Aorta (tissue), 5 donors: ENCODE data around the gene IFNGR2. TPM values are rescaled to one million over a fixed set of nuclear protein-coding genes. Genes with fewer than 3 reads are reported as not detected.
A peak's percentile ranks its signal among the peaks of the same experiment; 100 is the strongest.

Experiments used
- ATAC-seq: fragments of 200-7000 bp; cut with Tn5 transposase; one replicate; pipeline ENCODE4 v1.9.1; 2022; ENCODE audit warnings: moderate library complexity; ENCODE audit not compliant: low FRiP score
- DNase-seq, 2 donors: peaks; one replicate each; pipeline ENCODE4 v3.0.0-alpha.2; 2020
- H3K27ac ChIP-seq, 2 donors: one replicate each; pipeline ENCODE4 v1.5.1; 2013; ENCODE audit warnings: low read length in 2 of 2, mild to moderate bottlenecking in 2 of 2, moderate library complexity in 2 of 2, control low read depth in 1 of 2, inconsistent platforms in 1 of 2, low read depth in 1 of 2
- H3K27me3 ChIP-seq, 2 donors: one replicate each; pipeline ENCODE4 v1.6.1; 2013; ENCODE audit warnings: control low read depth in 1 of 2, low read length in 1 of 2, mild to moderate bottlenecking in 1 of 2, moderate library complexity in 1 of 2; ENCODE audit not compliant: insufficient read depth in 2 of 2, control insufficient read depth in 1 of 2
- H3K36me3 ChIP-seq, 2 donors: one replicate each; pipeline ENCODE4 v1.6.1; 2013; ENCODE audit warnings: control low read depth in 1 of 2, low read length in 1 of 2, mild to moderate bottlenecking in 1 of 2; ENCODE audit not compliant: insufficient read depth in 2 of 2, control insufficient read depth in 1 of 2
- H3K4me1 ChIP-seq, 2 donors: one replicate each; pipeline ENCODE4 v1.6.1; 2013; ENCODE audit warnings: low read length in 2 of 2, control low read depth in 1 of 2, mild to moderate bottlenecking in 1 of 2, moderate library complexity in 1 of 2; ENCODE audit not compliant: insufficient read depth in 2 of 2, control insufficient read depth in 1 of 2
- H3K4me3 ChIP-seq, 2 donors: one replicate each; pipeline ENCODE4 v1.5.1; 2013; ENCODE audit warnings: low read length in 2 of 2, control low read depth in 1 of 2, mild to moderate bottlenecking in 1 of 2
- H3K9me3 ChIP-seq: one replicate; pipeline ENCODE4 v1.6.1; 2013; ENCODE audit warnings: mild to moderate bottlenecking, low read length; ENCODE audit not compliant: control insufficient read depth
- WGBS, 2 donors: extraction: QIAGEN DNeasy Blood & Tissue Kit; methylation state at CpG; one replicate each; pipeline ENCODE4 v1.1.7; 2013; 5-methylcytosine and 5-hydroxymethylcytosine counted together
- intact Hi-C, 2 donors: fragments of 100-400 bp; cut with DNase I; formaldehyde crosslinking; loops; one replicate each; pipeline versions ENCODE4 v1.14.2 to v1.15.0; 2022
- polyA plus RNA-seq, 2 donors: library from polyadenylated mRNA; stranded (reverse); fragments of 200-250 nt; gene quantifications; one replicate each; pipeline ENCODE4 v1.2.3, GENCODE V29; 2013
- total RNA-seq, 2 donors: library from RNA; stranded (reverse); fragmentation: NEBNext Ultra II Directional; extraction: Animal tissue kit (Norgen Biotek cat#: 25700); gene quantifications; one replicate each; pipeline ENCODE4 v1.2.1, GENCODE V29; 2021
- donor health status: healthy with polysubstance abuse.
- donor health status: Bipolar disorder and iron deficiency.
- donor health status: DM: no; HTN: no; CAD: no.
- donor health status: DM: no; HTN: no; CAD: no.
- donor health status: DM: yes; HTN: yes; CAD: no.

The IFNGR2 gene
- total and polyA plus RNA-seq, 4 donors: 54.1 to 81.1 (median 62.7) TPM

DNA sequence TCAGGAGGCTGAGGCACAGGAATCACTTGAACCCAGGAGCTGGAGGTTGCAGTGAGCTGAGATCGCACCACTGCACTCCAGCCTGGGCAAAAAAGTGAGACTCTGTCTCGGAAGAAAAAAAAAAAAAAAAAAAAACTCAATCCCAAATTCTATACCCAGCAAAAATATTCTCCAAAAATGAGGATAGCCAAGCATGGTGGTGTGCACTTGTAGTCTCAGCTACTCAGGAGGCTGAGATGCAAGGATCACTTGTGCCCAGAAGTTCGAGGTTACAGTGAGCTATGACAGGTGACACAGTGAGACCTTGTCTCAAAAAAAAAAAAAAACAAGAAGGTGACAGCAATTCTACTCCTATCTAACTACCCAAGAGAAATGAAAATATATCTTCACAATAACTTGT lies 70.1 kb downstream of the IFNGR2 start:
- H3K4me3 ChIP-seq: no peak overlapping the region
- no peaks in the 10 kb centered on the region for H3K36me3 ChIP-seq
- H3K4me1 ChIP-seq: peaks cover 0 to 4% of the 10 kb centered on the region in 2 donors
- intact Hi-C loops: no loop called here
- no peaks in the 10 kb centered on the region for H3K9me3 ChIP-seq
- 97 to 98% methylated on average over 3 of the region's 3 CpGs for WGBS, 2 donors
- DNase-seq: no peak
- no peak overlapping the region for H3K27ac ChIP-seq
- H3K27me3 ChIP-seq: no peaks in the 10 kb centered on the region
- no peak for ATAC-seq

DNA sequence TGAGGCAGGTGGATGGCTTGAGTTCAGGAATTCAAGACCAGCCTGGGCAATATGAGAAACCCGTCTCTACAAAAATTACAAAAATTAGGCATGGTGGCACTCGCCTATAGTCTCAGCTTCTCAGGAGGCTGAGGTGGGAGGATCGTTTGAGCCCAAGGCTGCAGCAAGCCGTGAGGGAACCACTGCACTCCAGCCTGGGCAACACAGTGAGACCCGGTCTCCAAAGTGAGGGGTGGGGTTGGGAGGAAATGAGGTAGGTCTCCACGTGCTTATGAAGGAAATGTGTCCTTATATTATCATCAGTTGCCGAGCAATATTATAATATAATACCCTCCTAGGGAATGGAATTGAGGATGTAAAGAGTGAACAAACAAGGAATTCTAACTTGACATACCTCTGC lies 73.9 kb downstream of the IFNGR2 start:
- H3K9me3 ChIP-seq: no peaks in the 10 kb centered on the region
- H3K27me3 ChIP-seq: no peaks in the 10 kb centered on the region
- ATAC-seq (no peak), DNase-seq (no peak)
- H3K27ac ChIP-seq: no peak overlapping the region
- no peaks in the 10 kb centered on the region for H3K4me1 ChIP-seq
- no peaks in the 10 kb centered on the region for H3K36me3 ChIP-seq
- intact Hi-C loops: no loop called here
- no peak overlapping the region for H3K4me3 ChIP-seq
- WGBS, 2 donors: 87 to 88% methylated on average over 7 of the region's 7 CpGs

DNA sequence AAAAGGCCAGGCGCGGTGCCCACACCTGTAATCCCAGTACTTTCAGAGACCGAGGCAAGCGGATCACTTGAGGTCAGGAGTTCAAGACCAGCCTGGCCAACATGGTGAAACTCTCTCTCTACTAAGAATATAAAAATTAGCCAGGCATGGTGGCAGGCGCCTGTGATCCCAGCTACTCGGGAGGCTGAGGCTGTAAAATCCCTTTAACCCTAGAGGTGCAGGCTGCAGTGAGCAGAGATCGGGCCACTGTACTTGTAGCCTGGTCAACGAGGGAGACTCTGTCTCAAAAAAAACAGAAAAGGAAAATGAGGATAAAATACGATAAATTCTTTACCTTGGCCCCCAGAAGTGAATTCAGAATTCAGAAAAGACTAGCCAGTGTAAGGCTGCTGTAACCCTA lies 75.0 kb downstream of the IFNGR2 start:
- Histone ChIP-seq H3K4me1 (no peaks in the 10 kb centered on the region), H3K9me3 (no peaks in the 10 kb centered on the region), H3K4me3 (peak overlapping the region; percentile 87 to 91), H3K36me3 (no peaks in the 10 kb centered on the region), H3K27me3 (no peaks in the 10 kb centered on the region), H3K27ac (no peak overlapping the region)
- no peak for DNase-seq
- intact Hi-C loops: no loop called here
- WGBS, 2 donors: 60 to 61% methylated on average over 9 of the region's 9 CpGs
- ATAC-seq: no peak

DNA sequence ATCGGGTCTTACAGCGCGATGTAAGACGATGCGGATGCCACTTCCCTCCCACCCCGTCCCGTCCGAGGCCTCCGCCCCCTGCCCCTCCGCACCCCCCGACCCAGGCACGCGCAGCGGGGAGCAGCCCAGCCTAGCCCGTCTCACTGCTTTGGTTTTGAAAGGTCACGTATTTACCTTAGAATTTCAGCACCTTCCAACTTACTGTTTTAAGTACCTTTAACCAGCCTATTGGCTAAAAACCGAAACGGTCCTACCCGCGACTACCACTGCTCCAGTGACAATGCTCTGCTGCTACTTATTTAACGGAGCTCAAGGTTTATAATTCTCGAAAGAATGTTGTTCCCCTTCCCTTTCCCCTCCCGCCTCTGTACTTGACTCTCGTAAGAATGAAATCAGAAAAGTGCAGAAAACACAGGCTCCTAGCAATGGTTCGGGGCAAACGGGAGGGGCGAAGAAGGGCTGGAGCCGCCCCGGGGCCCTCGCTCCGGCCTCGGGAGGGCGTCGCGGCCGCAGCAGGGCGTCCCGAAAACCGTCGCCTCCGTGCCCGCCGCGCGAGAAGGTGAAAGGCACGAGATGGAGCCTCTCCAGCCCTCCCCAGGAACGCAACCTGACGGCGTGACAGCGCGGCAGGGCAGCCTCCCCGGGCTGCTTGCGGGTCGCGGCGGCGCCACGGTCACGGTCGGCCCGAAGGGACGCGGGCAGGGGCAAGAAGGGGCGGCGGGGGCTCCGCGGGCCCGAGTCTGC lies 75.9 kb downstream of the IFNGR2 start:
- Histone ChIP-seq H3K4me1 (no peaks in the 10 kb centered on the region), H3K36me3 (no peaks in the 10 kb centered on the region), H3K27ac (peak overlapping the region; percentile 91 to 95), H3K4me3 (peak overlapping the region; percentile 87 to 91), H3K27me3 (no peaks in the 10 kb centered on the region), H3K9me3 (no peaks in the 10 kb centered on the region)
- peak; percentile 31 for ATAC-seq
- DNase-seq: peak in 1 of 2 donors; percentile 56
- intact Hi-C loops: no loop called here
- WGBS, 2 donors: 1% methylated on average over 58 to 68 of the region's 68 CpGs

DNA sequence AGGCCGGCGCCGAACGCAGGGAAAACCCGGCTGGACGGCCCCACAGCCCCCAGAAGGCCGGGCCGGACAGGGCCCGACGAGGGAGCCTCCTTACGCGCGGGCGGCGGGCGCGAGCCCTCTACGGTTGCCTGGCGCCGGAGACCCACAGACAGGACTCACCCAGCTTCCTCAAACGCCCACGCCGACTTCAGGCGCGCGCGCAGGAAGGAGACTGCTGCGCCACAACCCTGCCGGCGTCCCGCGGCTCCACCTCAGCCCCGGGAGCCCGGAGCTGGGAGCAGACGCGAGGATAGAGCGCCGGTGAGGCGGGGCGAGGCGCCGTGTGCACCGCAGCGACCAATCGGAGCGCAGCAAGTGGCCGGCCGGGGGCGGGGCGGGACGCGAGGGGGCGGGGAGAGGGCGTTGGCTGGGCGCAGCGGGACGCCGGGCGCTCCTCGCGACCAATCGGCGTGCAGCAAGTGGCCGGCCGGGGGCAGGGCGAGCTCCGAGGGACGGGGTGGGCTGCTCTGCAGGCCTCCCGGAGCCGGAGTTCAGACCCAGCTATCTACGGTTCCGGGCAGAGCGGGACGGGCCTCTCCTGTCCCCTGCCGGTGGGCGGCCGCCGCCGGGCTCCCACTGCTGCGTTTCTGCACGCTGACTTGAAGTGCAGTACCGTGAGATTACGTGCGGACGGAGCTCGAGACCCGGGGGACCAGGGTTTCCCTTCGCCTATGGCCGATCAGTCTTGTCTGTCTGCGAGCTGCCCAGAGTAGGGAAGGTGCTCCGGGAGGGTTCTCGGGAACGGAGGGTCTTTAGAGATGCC lies 76.7 kb downstream of the IFNGR2 start, which contains the start of gene TMEM50B:
Gene TMEM50B (minus strand): TSS at position 296 of the 802 bp plus-strand sequence. CDS start 11,089 bp downstream, outside the sequence.
- 0% methylated on average over 75 to 93 of the region's 93 CpGs for WGBS, 2 donors
- ATAC-seq (peak; percentile 99), DNase-seq (peak; percentile 97 to 99)
- H3K27ac ChIP-seq: peak within 1 kb of the TSS; percentile 91 to 95
- no peaks in the 10 kb centered on the region for H3K9me3 ChIP-seq
- H3K36me3 ChIP-seq: no peaks in the 10 kb centered on the region
- H3K27me3 ChIP-seq: no peaks in the 10 kb centered on the region
- no peaks in the 10 kb centered on the region for H3K4me1 ChIP-seq
- H3K4me3 ChIP-seq: peak within 1 kb of the TSS; percentile 87 to 91
- intact Hi-C loops: no loop called here

DNA sequence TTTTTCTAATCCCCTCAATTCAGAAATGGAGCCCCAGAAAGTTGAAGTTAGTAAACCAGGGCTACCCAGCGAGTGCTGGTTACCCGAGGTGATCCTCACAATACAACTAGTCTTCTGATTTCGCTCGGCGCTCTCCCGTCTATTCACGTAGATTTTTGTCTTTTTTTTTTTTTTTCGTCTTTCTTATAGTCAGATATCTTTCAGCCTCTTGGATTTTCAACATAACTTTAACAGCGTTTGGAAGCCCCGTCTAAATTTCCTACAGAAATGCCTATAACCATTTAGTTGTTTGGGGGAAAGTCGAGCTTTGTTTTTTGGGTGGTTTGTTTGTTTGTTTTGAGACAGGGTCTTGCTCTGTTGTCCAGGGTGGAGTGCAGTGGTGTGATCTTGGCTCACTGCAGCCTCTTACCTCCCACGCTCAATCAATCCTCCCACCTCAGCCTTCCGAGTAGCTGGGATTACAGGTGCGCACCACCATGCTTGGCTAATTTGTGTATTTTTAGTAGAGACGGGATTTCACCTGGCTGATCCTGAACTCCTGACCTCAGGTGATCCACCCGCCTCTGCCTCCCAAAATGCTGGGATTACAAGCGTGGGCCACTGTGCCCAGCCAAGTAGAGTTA lies 77.4 kb downstream of the IFNGR2 start:
- no peaks in the 10 kb centered on the region for H3K27me3 ChIP-seq
- 30% methylated on average over 17 of the region's 17 CpGs for WGBS, 2 donors
- no peaks in the 10 kb centered on the region for H3K9me3 ChIP-seq
- no peaks in the 10 kb centered on the region for H3K4me1 ChIP-seq
- H3K27ac ChIP-seq: peak overlapping the region; percentile 31 to 76
- H3K36me3 ChIP-seq: no peaks in the 10 kb centered on the region
- peak overlapping the region; percentile 58 to 65 for H3K4me3 ChIP-seq
- no peak for ATAC-seq
- intact Hi-C loops: no loop called here
- no peak for DNase-seq

DNA sequence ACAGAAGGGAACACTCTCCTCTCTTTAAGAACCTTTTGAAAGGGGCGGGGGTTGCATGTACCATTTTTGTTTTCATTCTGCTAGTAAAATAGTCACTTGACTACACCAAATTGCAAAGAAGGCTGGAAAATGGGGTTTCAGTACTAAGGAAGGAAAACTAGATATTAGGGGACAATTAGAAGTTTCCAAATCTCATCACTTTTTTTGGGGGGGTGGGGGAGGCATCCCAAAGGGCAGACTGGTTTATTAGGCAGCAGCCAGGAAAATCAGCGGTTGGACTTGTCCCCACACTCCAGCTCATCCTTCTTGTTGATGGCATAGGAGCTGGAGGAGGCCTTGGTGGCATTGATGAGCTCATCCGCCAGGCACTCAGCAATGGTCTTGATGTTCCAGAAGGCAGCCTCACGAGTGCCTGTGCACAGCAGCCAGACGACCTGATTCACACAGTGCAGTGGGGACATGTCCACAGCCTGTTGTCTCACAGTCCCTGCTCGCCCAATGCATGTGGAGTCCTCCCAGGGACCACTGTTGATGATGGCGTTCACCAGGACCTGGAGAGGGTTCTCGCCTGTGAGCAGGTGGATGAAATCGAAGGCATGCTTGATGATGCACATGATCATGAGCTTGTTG lies 78.2 kb downstream of the IFNGR2 start:
- H3K27ac ChIP-seq: no peak overlapping the region
- H3K4me3 ChIP-seq: no peak overlapping the region
- DNase-seq (no peak), ATAC-seq (no peak)
- 87 to 88% methylated on average over 9 of the region's 9 CpGs for WGBS, 2 donors
- intact Hi-C loops: no loop called here
- no peaks in the 10 kb centered on the region for H3K27me3 ChIP-seq
- H3K9me3 ChIP-seq: no peaks in the 10 kb centered on the region
- H3K36me3 ChIP-seq: no peaks in the 10 kb centered on the region
- no peaks in the 10 kb centered on the region for H3K4me1 ChIP-seq
